Lung (tissue), 12 donors: ENCODE data around the gene SHB. TPM values are rescaled to one million over a fixed set of nuclear protein-coding genes. Genes with fewer than 3 reads are reported as not detected.

Experiments used
- ATAC-seq: fragments of 200-7000 bp; cut with Tn5 transposase; one replicate; pipeline ENCODE4 v1.9.1; 2020; ENCODE audit warnings: moderate number of reproducible peaks; ENCODE audit not compliant: insufficient read depth, low FRiP score
- DNase-seq, 3 donors: peaks; one replicate each; pipeline ENCODE4 v3.0.0-alpha.2; 2013 to 2017
- H3K27ac ChIP-seq, 2 donors: one replicate each; pipeline ENCODE4 v1.5.1; 2013; ENCODE audit warnings: mild to moderate bottlenecking in 2 of 2, moderate library complexity in 2 of 2, control low read depth in 1 of 2, inconsistent platforms in 1 of 2, low read depth in 1 of 2, low read length in 1 of 2
- H3K27me3 ChIP-seq, 3 donors: one replicate each; pipeline ENCODE4 v1.5.1; 2013; ENCODE audit warnings: low read length in 2 of 3; ENCODE audit not compliant: control insufficient read depth in 3 of 3, insufficient read depth in 3 of 3
- H3K36me3 ChIP-seq, 4 donors: one replicate each; pipeline ENCODE4 v1.5.1; 2013; ENCODE audit warnings: low read length in 4 of 4, mild to moderate bottlenecking in 1 of 4, moderate library complexity in 1 of 4; ENCODE audit not compliant: control insufficient read depth in 4 of 4, insufficient read depth in 4 of 4
- H3K4me1 ChIP-seq, 5 donors: one replicate each; pipeline ENCODE4 v1.5.1; 2013; ENCODE audit warnings: low read length in 5 of 5, mild to moderate bottlenecking in 2 of 5, moderate library complexity in 1 of 5; ENCODE audit not compliant: control insufficient read depth in 5 of 5, insufficient read depth in 5 of 5
- H3K4me3 ChIP-seq: one replicate; pipeline ENCODE4 v1.5.1; 2013; ENCODE audit warnings: mild to moderate bottlenecking, control low read depth, moderate library complexity
- H3K9ac ChIP-seq, 2 donors: one replicate each; pipeline ENCODE4 v1.5.1; 2013; ENCODE audit warnings: low read length in 2 of 2, control low read depth in 1 of 2; ENCODE audit not compliant: insufficient read depth in 1 of 2
- H3K9me3 ChIP-seq, 4 donors: one replicate each; pipeline ENCODE4 v1.5.1; 2013; ENCODE audit warnings: low read length in 3 of 4, mild to moderate bottlenecking in 1 of 4, moderate library complexity in 1 of 4; ENCODE audit not compliant: control insufficient read depth in 4 of 4, insufficient read depth in 3 of 4
- WGBS, 2 donors: extraction: QIAGEN DNeasy Blood & Tissue Kit; methylation state at CpG; one replicate each; pipeline ENCODE4 v1.1.7; 2013; 5-methylcytosine and 5-hydroxymethylcytosine counted together
- polyA plus RNA-seq, 2 donors: library from polyadenylated mRNA; stranded (reverse); fragments of 200-250 nt; gene quantifications; one replicate each; pipeline ENCODE4 v1.2.1, GENCODE V29; 2013
- total RNA-seq, 2 donors: library from RNA; depleted of rRNA in 1 of 2; stranded (reverse); fragments of >200 nt in 1 of 2; gene quantifications; one replicate each; pipeline ENCODE4 v1.2.1, GENCODE V29; 2014 to 2021
- TF ChIP-seq, protein P1 (sequence below): IDR thresholded peaks from 2 replicates; pipeline ENCODE4 v1.5.1; 2012; ENCODE audit warnings: mild to moderate bottlenecking; ENCODE audit errors: control extremely low read depth, extremely low read depth
- donor health status: control.
- donor health status: control.
- donor health status: Bipolar disorder and iron deficiency.
- donor health status: healthy.
- donor health status: DM: yes; HTN: yes; CAD: no.

SHB gene
- total and polyA plus RNA-seq, 4 donors: 10.8 to 32.3 (median 14.4) TPM

GRCh38 chr9:37924538-37924937, 144.5 kb downstream of the SHB start:
- H3K4me1 ChIP-seq: peaks cover 0 to 41% (median 18%) of the 10 kb centered on the region in 5 donors
- no peak overlapping the region for H3K4me3 ChIP-seq
- TF ChIP-seq, protein P1, sequence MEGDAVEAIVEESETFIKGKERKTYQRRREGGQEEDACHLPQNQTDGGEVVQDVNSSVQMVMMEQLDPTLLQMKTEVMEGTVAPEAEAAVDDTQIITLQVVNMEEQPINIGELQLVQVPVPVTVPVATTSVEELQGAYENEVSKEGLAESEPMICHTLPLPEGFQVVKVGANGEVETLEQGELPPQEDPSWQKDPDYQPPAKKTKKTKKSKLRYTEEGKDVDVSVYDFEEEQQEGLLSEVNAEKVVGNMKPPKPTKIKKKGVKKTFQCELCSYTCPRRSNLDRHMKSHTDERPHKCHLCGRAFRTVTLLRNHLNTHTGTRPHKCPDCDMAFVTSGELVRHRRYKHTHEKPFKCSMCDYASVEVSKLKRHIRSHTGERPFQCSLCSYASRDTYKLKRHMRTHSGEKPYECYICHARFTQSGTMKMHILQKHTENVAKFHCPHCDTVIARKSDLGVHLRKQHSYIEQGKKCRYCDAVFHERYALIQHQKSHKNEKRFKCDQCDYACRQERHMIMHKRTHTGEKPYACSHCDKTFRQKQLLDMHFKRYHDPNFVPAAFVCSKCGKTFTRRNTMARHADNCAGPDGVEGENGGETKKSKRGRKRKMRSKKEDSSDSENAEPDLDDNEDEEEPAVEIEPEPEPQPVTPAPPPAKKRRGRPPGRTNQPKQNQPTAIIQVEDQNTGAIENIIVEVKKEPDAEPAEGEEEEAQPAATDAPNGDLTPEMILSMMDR: no peak
- no peaks in the 10 kb centered on the region for H3K27me3 ChIP-seq
- H3K9ac ChIP-seq: no peak overlapping the region
- H3K27ac ChIP-seq: no peak overlapping the region
- no peak for DNase-seq
- ATAC-seq: no peak
- H3K9me3 ChIP-seq: no peaks in the 10 kb centered on the region
- peaks cover 0 to 1% (median 0%) of the 10 kb centered on the region in 4 donors for H3K36me3 ChIP-seq

- TF ChIP-seq, protein P1: no peak
- Histone ChIP-seq H3K27ac (no peak overlapping the region), H3K27me3 (no peaks in the 10 kb centered on the region), H3K9ac (no peak overlapping the region), H3K36me3 (peaks cover 0 to 2% (median 0%) of the 10 kb centered on the region in 4 donors), H3K4me1 (peaks cover 0 to 46% (median 18%) of the 10 kb centered on the region in 5 donors), H3K4me3 (no peak overlapping the region), H3K9me3 (no peaks in the 10 kb centered on the region)
- DNase-seq (no peak), ATAC-seq (no peak)
- 96% methylated on average over 25 of the region's 25 CpGs for whole genome bisulfite sequencing, 2 donors
These were observed 145.1 kb downstream of the SHB start for GRCh38 chr9:37923796-37924427.

- Histone ChIP-seq H3K27me3 (no peaks in the 10 kb centered on the region), H3K27ac (no peak overlapping the region), H3K4me1 (peaks cover 0 to 52% (median 22%) of the 10 kb centered on the region in 5 donors), H3K4me3 (no peak overlapping the region), H3K36me3 (peaks cover 0 to 2% (median 0%) of the 10 kb centered on the region in 4 donors), H3K9me3 (no peaks in the 10 kb centered on the region), H3K9ac (no peak overlapping the region)
- ATAC-seq: no peak
- TF ChIP-seq, protein P1: no peak
- no peak for DNase-seq
- 93 to 96% methylated on average over 14 of the region's 14 CpGs for WGBS, 2 donors
These were observed 145.8 kb downstream of the SHB start for GRCh38 chr9:37923118-37923795.
